Mucosa of descending colon (tissue), 3 donors: ENCODE results near the gene DTX4. TPM values are rescaled to one million over a fixed set of nuclear protein-coding genes. Genes with fewer than 3 reads are reported as not detected.

Experiments used
- ATAC-seq: fragments of 200-7000 bp; cut with Tn5 transposase; one replicate; pipeline ENCODE4 v1.9.1; 2020; ENCODE audit warnings: mild to moderate bottlenecking, moderate library complexity
- DNase-seq, 3 donors: peaks; one replicate each; pipeline ENCODE4 v3.0.0-alpha.2; 2020
- H3K36me3 ChIP-seq: fragments of 200-600 bp; one replicate; pipeline ENCODE4 v1.8.0; 2021; ENCODE audit warnings: low read depth, mild to moderate bottlenecking
- H3K4me1 ChIP-seq: fragments of 200-600 bp; one replicate; pipeline ENCODE4 v1.8.0; 2021; ENCODE audit warnings: low read depth, mild to moderate bottlenecking
- H3K4me3 ChIP-seq: fragments of 200-600 bp; one replicate; pipeline ENCODE4 v1.8.0; 2021; ENCODE audit warnings: mild to moderate bottlenecking
- H3K9me3 ChIP-seq: fragments of 200-600 bp; one replicate; pipeline ENCODE4 v1.8.0; 2021; ENCODE audit warnings: mild to moderate bottlenecking
- CTCF ChIP-seq: fragments of 200-600 bp; IDR thresholded peaks from one replicate; pipeline ENCODE4 v1.8.0; 2022; ENCODE audit warnings: antibody characterized with exemption, mild to moderate bottlenecking
- intact Hi-C, 2 donors: fragments of 100-400 bp; cut with DNase I in 1 of 2; cut with micrococcal nuclease in 1 of 2; formaldehyde crosslinking; loops; one replicate each; pipeline versions ENCODE4 v1.11.0 to v1.11.1; 2022; cut with DNase I, micrococcal nuclease
- total RNA-seq, 3 donors: library from RNA; stranded (reverse); fragmentation: NEBNext Ultra II Directional in 2 of 3; extraction: Animal tissue kit (Norgen Biotek cat#: 25700) in 2 of 3; gene quantifications; one replicate each; pipeline versions ENCODE4 v1.2.1 to v1.2.4, GENCODE V29; 2021 to 2023
- donor health status: DM: no; HTN: no; CAD: no; lungs with moderate emphysema.
- donor health status: DM: no; HTN: no; CAD: no.
- donor health status: DM: no; HTN: yes; CAD: no.

DTX4 gene
- total RNA-seq, 3 donors from 2014 or later = 37.4 to 95.7 (median 53.8) TPM

GRCh38 chr11:59206635-59207034 lies 34.7 kb downstream of the DTX4 start:
- Histone ChIP-seq H3K9me3 (no peaks in the 10 kb centered on the region), H3K36me3 (peaks cover 6% of the 10 kb centered on the region), H3K4me1 (no peaks in the 10 kb centered on the region), H3K4me3 (no peak overlapping the region)
- ATAC-seq = peak; percentile 74
- DNase-seq = peak in 1 of 3 donors; percentile 74
- TF ChIP-seq CTCF = peak; percentile 6
- intact Hi-C loops = loop anchor here in 1 of 2 donors (1.0 kb wide), 1 partner anchor 35 kb away; no protein-coding TSS in a partner anchor

DNA sequence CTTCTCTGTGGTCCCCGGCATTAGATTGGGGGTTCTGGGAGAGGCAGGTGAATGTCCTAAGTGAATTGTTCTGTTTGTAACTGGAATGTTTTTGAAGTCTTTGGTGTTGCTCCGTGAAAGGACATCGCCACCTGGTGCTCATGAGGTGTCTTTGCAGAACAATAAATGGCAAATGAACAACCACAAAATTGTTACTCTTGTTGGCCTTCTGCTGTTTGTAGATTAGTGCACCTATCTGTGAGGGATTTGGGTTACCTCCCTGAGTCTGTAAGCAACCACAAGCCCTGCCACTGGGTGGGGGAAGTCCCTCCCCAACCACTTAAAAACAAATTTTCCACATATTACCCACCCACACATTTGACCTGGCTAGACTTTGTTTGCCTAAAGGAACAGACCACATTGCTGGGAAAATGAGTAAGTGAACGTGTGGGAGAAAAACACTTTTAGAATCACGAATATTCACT lies 36.1 kb downstream of the DTX4 start:
- DNase-seq (peak in 1 of 3 donors; percentile 46), ATAC-seq (peak; percentile 68)
- intact Hi-C loops = no loop called here
- TF ChIP-seq CTCF = peak; percentile 55
- peaks cover 6% of the 10 kb centered on the region for H3K36me3 ChIP-seq
- no peaks in the 10 kb centered on the region for H3K9me3 ChIP-seq
- H3K4me1 ChIP-seq = no peaks in the 10 kb centered on the region
- no peak overlapping the region for H3K4me3 ChIP-seq

GRCh38 chr11:59208956-59209355 lies 37.0 kb downstream of the DTX4 start:
- Histone ChIP-seq H3K4me1 (no peaks in the 10 kb centered on the region), H3K9me3 (no peaks in the 10 kb centered on the region), H3K36me3 (peaks cover 6% of the 10 kb centered on the region), H3K4me3 (no peak overlapping the region)
- intact Hi-C loops = no loop called here
- ATAC-seq (no peak), DNase-seq (no peak)
- TF ChIP-seq CTCF = no peak

DNA sequence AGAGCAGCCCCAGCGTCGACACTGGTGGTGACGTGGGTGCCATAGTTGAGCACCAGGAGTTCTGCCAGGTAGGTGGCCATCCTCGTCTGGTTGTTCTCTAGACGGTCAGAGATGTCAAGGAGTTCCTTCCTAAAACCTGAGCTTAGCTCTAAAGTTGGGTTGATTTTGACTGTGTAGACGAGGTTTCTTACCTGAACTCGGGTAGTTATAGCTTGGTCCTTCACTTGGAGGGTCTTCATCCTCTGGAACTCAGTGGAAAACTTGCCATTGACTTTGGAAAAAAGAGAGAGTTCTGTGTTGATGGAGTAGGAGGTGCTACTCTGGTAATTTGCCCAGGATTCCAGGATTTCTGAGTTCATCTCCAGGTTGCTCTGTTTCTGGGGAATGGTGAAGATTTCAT lies 40.3 kb downstream of the DTX4 start:
- H3K9me3 ChIP-seq = no peaks in the 10 kb centered on the region
- no peaks in the 10 kb centered on the region for H3K4me1 ChIP-seq
- no peak for DNase-seq
- no peaks in the 10 kb centered on the region for H3K36me3 ChIP-seq
- intact Hi-C loops = no loop called here
- no peak for TF ChIP-seq CTCF
- no peak for ATAC-seq
- H3K4me3 ChIP-seq = no peak overlapping the region

DNA sequence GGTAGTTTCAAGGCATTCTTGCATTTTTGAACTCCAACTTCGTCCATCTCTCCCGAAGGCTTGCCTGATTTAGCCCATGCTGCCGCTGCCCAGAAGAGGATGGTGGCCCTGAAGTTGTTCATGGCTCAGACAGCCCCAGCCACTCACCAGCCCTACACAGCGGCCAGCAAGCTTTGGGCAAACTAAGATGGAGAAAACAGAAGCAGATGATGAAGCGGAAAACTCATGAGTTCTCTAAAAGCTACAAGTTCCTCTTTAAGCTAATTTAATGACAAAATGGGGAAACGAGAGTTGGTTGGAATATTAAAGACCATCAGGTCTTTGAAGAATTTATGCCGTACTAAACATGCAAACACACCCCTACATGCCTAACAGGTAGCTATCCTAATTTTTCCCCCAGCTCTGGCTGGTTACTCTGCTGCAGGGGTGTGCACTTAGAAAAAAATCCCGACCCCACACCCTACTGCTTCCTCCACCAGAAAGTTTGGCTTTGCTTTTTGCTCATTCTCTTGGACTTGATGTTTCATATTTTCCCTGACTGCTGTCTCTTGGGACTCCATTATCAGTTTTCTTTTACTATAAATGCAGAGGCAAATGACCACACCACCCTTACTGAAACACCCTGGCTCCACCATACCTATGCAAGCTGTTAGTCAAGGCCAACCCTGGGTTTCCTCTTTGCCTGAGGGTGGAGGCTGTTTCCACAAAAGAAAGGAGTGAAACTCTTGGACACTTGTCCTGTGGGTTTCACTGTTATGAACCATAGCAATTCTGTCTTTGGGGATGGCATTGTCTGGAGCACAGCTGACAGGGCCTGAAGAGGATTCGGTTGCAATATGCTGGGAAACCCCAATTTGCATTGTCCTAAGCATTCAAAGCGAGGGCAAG lies 41.1 kb downstream of the DTX4 start, which contains the start of gene MPEG1:
Gene MPEG1, minus strand, starts transcription at position 184 of the 888 bp plus-strand sequence. Its CDS starts 62 bp downstream, at position 122.
- Histone ChIP-seq H3K4me3 (no peak within 1 kb of the TSS), H3K9me3 (no peaks in the 10 kb centered on the region), H3K36me3 (no peaks in the 10 kb centered on the region), H3K4me1 (no peaks in the 10 kb centered on the region)
- intact Hi-C loops = no loop called here
- ATAC-seq (peak; percentile 16), DNase-seq (no peak)
- TF ChIP-seq CTCF = no peak
